NCI-H748 treated with DMSO at 0.1 percent for 48 hours (cell line): ENCODE measurements around the gene OR6V1.
A peak's percentile ranks its signal among the peaks of the same experiment; 100 is the strongest.
"Not testable (repeated sequence)": the region's sequence is repeated elsewhere in the genome, so short reads cannot be mapped to it uniquely, and the experiment has no call there.

Experiments
- DNase-seq: peaks from one replicate; lab custom pipeline; 2025; lab: John Stamatoyannopoulos, UW

OR6V1 gene

DNA sequence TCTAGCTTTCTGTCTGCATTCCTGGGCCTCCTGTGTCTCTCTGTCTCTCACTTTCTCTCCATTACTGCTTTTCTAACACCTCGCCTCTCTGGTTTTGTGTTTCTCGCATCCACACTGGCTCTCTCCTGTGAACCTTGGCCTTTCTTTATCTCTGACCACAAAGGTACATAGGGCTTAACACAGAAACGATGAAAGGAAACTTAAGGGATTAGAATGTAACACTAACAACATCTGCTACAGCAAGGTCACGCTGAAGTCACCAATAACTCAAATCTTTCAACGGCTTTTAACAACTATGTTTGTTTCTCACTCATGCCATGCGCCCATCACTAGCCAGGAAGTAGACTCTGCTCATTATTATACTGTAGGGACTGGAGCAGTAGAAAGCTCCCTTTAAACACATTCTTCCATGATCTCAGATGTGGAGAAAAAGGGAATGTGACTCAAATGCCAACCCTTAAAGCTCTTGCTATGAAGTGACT lies 9.3 kb upstream of the OR6V1 start:
- no peak for DNase-seq

DNA sequence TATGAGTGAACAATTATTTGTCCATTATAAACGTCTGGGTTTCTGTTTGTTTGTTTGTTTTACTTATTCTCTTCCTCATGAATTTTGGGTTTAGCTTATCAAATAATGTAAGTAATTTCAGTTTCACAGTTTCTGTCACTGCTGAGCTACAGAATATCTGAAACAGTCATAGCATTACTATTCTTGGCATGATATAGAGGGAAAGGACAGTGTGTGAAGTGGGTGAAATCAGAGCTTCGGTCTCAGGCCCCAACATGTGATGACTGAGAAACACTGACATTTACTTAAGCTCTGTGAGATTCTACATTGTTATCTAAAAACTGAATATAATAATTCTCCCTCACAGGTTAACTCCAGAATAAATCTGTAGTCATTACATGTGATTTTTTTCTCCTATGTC lies 8.8 kb upstream of the OR6V1 start:
- no peak for DNase-seq

DNA sequence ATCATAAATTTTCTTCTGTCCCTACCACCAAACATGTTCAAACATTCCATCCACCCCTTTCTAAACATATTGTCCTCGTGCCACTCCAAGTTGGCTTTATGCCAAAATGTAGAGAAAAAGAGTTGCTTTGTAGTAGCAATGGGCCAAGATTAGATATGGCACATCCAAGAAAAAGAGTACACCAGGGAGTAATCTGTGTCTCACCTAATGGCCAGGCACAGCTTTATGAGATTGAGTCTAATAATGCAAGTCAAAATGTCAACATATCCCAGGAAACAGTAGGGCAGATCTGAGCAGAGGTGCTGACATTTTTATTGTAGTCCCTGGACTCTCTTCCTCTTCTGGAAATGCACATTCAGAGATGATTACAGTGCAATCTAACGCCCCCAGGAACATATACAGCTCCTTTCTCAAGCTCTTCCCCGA lies 5.7 kb upstream of the OR6V1 start:
- DNase-seq, result no peak

DNA sequence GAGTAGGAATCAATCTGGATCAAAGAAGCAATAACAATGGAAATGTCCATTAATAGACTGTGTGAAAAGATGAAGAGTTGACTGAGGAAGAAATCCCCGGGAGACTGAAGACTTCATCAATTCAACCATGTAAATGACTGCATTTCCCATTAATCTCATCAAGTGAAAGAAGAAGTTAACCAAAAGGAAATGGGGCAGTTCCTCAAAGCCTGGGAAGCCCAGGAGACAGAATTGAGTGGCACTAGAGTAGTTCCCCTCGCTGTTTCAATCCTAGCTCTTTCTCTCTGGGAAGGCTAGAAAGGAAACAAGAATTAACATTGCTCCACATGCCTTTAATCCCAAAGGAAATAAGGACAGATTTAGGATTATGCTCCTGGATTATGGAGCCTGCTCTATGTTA lies 4.8 kb upstream of the OR6V1 start:
- DNase-seq, result no peak

DNA sequence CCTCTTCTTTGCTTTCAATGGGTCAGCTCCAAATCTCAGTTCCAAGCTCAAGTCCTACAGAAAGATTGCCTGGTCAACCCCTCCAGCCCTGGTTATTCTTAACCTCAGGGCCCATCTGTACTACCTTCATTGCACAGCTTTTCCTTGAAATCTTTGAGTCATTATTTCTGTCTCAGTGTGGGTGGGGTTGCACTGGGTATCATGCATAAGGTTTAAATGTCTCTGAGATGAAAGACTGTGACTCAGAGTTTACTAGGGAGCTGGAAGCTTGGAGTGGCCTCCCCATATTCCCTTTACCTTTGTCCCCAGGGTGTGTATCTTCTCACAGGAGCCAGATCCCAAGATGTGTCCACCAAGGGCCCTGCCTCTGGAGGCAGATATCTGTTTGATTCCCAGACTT lies 3.3 kb upstream of the OR6V1 start:
- DNase-seq, result no peak

DNA sequence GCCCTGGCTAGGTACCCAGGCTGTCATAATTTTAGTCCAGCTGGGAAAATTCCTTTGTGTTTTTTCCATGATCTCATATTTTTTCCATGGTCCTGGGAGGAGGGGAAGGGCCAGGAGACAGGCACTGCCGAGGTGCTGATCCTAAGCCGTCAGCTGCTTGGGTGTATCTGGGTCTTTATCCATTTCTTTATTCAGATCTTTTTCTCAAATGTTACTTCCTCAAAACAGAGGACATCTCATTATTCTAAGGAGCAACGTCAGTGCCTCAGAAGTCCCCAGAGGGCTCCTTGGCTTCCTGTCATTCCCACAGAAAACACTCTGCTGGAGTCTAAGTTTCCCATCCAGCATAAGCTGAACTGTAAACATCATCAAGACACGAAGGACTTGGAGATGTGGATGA lies 2.8 kb upstream of the OR6V1 start:
- DNase-seq, result no peak

DNA sequence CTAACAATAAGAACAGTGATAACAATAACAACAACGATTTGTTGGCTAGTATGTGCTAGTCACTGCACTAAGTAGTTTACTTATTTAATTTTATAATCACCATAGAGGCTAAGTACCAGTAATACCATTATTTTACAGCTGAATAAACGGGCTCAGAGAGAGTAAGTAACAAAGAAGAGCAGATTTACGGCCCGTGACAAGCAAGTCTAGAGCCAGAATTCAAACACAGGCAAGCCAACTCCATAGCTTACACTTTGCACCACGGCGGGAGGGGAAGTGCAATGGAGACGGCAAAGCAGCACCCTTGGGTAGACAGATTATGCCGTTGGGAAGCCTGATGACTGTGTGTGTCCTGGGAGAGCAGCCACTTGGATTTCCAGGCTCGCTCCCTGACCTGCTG lies 1.2 kb upstream of the OR6V1 start:
- DNase-seq, result peak; percentile 15

DNA sequence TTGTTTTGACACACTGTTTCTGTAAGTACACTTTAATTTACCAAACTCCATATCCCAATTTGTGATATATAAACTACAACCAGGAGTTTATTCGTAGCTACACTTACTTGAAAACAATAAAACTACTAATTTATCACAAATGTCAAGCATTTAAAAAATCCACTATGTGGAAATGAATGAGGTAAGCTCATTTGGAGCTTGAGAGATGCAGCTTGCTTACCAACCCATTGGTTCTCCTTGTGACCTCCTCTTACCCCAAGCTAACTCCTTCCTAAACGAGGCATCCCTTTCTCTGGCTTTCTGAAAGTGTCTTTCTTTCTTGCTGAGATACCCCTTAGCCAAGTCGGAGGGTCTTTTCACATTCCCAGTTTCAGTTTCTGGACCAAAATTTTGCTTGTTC lies 2.5 kb downstream of the OR6V1 start:
- no peak for DNase-seq

DNA sequence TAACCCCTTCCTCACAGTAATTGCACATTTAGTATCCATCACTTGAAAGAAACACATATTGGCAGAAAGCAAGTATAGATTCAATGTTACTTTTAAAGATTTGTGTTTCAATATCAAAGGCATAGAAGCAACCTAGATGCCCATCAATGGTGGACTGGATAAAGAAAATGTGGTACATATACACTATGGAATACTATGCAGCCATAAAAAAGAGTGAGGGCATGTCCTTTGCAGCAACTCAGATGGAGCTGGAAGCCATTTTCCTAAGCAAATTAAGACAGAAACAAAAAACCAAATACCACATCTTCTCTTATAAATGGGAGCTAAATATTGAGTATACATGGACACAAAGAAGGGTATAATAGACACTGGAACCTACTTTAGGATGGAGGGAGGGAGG lies 3.6 kb downstream of the OR6V1 start:
- no peak for DNase-seq

DNA sequence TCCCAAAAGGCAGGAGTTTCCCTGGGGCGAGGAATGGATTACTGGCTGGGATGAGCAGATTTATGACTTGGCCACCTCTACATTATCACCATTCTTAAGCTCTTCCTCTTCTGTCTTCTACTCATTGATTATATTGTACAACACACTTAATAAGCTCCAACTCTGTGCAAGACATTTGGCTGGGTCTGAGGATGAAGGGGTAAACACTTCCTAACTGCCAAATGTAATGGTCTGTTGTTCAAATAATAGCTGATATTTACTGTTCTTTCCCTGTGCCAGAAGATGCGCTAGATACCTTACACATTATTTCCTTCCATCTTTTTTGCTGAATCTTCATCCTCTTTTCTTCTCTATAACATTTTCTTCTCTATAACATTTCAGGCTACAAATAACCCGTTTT lies 11.6 kb downstream of the OR6V1 start:
- DNase-seq, result no peak

DNA sequence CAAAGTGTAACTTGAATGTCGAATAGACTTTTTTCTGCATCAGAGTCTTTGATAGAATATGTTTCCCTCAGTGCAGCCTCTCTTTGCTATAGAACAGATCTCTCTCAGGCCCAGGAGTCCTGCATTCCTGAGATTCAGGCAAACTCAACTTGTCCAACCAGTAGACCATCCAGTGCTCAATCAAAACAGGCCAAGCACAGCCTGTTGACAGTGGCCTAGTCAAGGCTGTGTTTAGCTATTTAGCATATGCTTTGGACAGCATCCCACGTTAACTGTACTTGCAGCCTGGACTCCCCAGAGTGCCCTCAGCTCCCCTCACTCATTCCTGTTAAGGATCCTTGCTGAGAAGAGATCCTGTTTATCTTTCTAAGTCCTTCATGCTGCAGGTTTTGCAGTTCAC lies 16.3 kb downstream of the OR6V1 start:
- DNase-seq, result no peak

DNA sequence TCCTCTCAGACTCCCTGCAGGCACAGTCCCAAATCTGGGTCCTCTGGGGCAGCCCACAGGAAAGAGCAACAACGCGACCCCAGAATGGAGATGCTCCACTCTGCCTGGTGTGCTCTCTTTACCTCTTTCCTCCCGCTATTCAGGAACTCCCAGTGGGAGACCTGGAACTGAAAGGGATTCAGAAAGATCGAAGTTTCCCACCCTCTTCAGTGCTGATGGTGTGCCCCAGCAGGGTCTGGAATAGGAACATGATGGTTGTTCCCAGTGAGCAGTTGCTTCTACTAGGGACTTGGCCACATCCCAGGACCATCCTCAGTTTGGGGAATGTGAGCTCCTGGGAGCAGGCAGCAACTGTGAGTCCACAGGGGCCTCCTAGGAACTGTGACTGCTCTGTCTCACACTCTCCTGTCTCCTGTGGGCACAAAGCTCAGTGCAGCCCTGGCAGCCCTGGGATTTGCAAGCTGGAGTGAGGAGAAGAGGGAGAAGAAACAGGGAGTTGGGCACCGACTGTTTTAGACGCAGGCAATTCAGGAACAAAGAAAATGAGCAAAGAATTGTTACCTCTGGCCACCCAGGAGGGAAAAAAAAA lies 17.9 kb downstream of the OR6V1 start:
- DNase-seq, result no peak

DNA sequence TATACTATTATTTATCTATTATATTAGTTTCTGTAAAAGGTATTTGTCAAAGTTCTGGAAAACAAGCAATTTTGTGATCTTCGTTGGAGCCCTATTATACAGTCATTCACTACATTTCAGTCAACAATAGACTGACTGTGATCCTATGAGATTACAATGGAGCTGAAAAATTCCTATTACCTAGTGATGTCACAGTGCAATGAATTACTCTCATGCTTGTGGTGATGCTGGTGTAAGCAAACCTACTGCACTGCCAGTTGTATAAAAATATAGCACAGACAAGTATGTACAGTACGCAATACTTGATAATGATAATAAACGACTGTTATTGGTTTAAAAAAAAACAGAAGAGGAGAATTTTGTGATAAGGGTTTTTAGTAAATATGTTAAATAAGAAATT lies 21.4 kb downstream of the OR6V1 start:
- DNase-seq, result no peak

DNA sequence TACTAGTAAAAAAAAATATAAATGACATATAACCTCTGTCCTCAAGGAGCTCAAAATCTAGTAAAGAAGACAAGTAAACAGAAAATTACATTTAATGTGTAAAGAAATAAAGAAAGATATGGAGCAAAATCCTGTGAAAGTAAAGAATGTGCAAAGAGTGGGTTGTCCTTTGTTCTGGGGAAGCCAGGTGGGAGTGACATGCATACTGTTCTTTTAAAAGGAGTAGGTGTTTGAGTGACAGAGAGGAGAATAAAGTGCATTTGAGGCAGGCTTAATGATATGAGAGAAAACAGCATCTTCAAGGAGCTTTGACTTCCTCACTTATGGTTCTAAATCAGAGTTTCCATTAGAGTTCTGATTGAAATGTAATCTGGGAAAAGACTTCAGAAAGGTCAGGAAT lies 22.0 kb downstream of the OR6V1 start:
- DNase-seq, result no peak

DNA sequence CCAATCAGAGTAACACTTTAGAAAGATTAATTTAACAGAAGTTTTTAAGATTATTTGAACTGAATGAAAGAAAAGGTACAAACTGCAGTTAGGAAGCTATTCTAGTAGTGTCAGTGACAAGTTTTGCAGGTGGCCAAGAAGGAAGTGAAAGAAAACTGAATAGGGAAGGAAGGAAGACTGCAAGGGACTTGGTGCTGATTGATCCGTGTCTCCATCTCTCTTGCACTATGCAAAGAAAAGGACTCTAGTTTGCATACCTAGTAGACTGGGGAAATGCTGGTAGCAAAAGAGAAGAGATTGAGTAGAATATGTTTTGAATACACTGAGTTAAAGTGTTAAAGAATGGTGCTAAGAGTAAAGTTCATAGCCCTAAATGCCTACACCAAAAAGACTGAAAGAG lies 33.0 kb downstream of the OR6V1 start:
- no peak for DNase-seq

DNA sequence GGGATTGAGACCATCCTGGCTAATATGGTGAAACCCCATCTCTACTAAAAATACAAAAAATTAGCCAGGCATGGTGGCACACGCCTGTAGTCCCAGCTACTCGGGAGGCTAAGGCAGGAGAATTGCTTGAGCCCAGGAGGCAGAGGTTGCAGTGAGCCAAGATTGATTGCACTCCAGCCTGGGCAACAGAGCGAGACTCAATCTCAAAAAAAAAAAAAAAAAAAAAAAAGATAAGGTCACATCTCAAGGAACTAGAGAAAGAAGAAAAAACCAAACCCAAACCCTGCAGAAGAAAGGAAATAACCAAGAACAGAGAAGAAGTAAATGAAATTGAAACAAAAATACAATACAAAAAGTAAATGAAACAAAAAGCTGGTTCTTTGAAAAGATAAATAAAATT lies 33.5 kb downstream of the OR6V1 start:
- DNase-seq, result not testable (repeated sequence)

DNA sequence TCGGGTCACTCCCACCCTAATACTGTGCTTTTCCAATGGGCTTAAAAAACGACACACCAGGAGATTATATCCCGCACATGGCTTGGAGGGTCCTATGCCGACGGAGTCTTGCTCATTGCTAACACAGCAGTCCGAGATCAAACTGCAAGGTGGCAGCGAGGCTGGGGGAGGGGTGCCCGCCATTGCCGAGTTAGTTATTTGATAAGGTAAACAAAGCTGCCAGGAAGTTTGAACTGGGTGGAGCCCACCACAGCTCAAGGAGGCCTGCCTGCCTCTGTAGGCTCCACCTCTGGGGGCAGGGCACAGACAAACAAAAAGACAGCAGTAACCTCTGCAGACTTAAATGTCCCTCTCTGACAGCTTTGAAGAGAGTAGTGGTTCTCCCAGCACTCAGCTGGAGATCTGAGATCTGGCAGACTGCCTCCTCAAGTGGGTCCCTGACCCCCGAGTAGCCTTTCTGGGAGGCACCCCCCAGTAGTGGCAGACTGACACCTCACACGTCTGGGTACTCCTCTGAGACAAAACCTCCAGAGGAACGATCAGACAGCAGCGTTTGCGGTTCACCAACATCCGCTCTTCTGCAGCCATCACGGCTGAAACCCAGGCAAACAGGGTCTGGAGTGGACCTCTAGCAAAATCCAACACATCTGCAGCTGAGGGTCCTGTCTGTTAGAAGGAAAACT lies 36.5 kb downstream of the OR6V1 start:
- not testable (repeated sequence) for DNase-seq

DNA sequence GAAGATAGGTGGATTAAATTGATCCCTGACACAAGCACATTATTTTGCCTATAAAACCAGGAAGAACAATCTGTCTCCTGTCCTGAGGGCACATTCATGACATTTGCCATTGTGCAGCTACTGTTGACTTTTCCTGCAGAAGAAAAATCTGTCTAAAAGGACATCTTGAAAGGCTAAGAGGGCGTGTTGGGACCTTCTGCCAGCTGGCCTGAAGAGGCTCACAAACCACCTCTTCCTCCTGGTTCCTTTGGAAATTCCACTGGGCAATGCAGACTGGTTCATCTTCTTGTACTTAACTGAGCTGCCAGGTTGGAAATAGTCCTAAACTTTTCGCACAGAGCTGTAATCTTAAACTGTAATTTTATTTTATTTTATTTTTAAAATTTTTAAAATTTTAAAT lies 44.0 kb downstream of the OR6V1 start:
- no peak for DNase-seq

DNA sequence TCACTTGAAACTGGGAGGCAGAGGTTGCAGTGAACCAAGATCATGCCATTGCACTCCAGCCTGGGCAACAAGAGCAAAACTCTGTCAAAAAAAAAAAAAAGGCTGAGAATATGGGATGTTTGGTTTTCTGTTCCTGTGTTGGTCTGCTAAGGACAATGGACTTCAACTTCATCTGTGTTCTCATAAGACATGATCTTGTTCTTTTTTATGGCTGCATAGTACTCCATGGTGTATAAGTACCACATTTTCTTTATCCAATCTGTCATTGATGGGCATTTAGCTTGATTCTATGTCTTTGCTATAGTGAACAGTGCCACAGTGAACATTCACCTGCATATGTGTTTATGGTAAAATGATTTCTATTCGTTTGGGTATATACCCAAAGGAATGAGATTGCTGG lies 47.4 kb downstream of the OR6V1 start:
- not testable (repeated sequence) for DNase-seq
